K562 (cell line): ENCODE results near the gene SCARF2. TPM values are rescaled to one million over a fixed set of nuclear protein-coding genes. Genes with fewer than 3 reads are reported as not detected.
A peak's percentile ranks its signal among the peaks of the same experiment; 100 is the strongest.

ENCODE experiments used
- ATAC-seq: fragments of 200-7000 bp; cut with Tn5 transposase; 3 replicates; pipeline ENCODE4 v1.9.1; 2020; ENCODE audit warnings: moderate library complexity
- BruUV-seq: library from RNA; stranded (reverse); fragments of 400-500 nt; replicated peaks from 2 replicates; lab custom pipeline; 2021; lab: Mats Ljungman, UMichigan
- CTCF ChIA-PET: fragments of 300-600 bp; formaldehyde crosslinking; extraction: SDS; loops from one replicate; lab custom pipeline; 2021; ENCODE audit warnings: low intra/inter-chr PET ratio; lab: Yijun Ruan, JAX
- POLR2A ChIA-PET: fragments of 300-600, 350-650 bp; sonication (Branson Sonifier 250); formaldehyde crosslinking; extraction: SDS; loops from one replicate; lab custom pipeline; 2021; ENCODE audit warnings: antibody characterized with exemption, inconsistent platforms; lab: Yijun Ruan, JAX
- DNase-seq, 4 experiments: peaks; one replicate each; pipeline versions ENCODE4 v3.0.0 to v3.0.0-alpha.2; 2011 to 2018; ENCODE audit warnings: low spot score in 3 of 4, mixed read lengths in 3 of 4; ENCODE audit errors: extremely low read depth in 1 of 4
- FAIRE-seq: peaks from 2 replicates; lab custom pipeline; 2011; peaks lifted over from hg19 to GRCh38; lab: Jason Lieb, UNC
- H2AFZ ChIP-seq: 2 replicates; pipeline ENCODE4 v1.6.0; 2011; ENCODE audit warnings: low read depth, low read length, control low read depth, inconsistent platforms
- H3K27ac ChIP-seq: fragments of 200-600 bp; 3 replicates; pipeline ENCODE4 v1.8.0; 2011; ENCODE audit warnings: low read depth, mild to moderate bottlenecking, control low read depth, inconsistent platforms, low read length, moderate library complexity, mixed read lengths; ENCODE audit errors: extremely low read depth
- H3K27me3 ChIP-seq, 2 experiments: fragments of 300-600 bp in 1 of 2; 2 replicates in 1 of 2; 3 replicates in 1 of 2; pipeline versions ENCODE4 v1.6.0 to v1.8.0; 2011; ENCODE audit warnings: inconsistent platforms in 2 of 2, low read length in 2 of 2, mild to moderate bottlenecking in 1 of 2, mixed read lengths in 1 of 2, moderate library complexity in 1 of 2; ENCODE audit not compliant: control insufficient read depth in 2 of 2, insufficient read depth in 2 of 2
- H3K36me3 ChIP-seq: fragments of 300-600 bp; 3 replicates; pipeline ENCODE4 v1.8.0; 2011; ENCODE audit warnings: mild to moderate bottlenecking, low read length, inconsistent platforms; ENCODE audit not compliant: control insufficient read depth, insufficient read depth
- H3K4me1 ChIP-seq, 2 experiments: fragments of 200-600 bp in 1 of 2; replicated peaks in 1 of 2; 2 replicates in 1 of 2; 3 replicates in 1 of 2; pipeline versions ENCODE4 v1.5.1 to v1.8.0; 2011; ENCODE audit warnings: inconsistent platforms in 2 of 2, low read length in 2 of 2, mild to moderate bottlenecking in 1 of 2, mixed read lengths in 1 of 2, moderate library complexity in 1 of 2; ENCODE audit not compliant: control insufficient read depth in 2 of 2, insufficient read depth in 2 of 2
- H3K4me2 ChIP-seq: 2 replicates; pipeline ENCODE4 v1.6.1; 2011; ENCODE audit warnings: low read length, control low read depth, inconsistent platforms, mixed read lengths; ENCODE audit not compliant: insufficient read depth
- H3K4me3 ChIP-seq: fragments of 200-600 bp; sonication (generic), shearing (Covaris generic); 2 replicates; pipeline ENCODE4 v1.5.1; 2016; ENCODE audit warnings: control low read depth, inconsistent platforms
- H3K79me2 ChIP-seq: fragments of 200-600 bp; 3 replicates; pipeline ENCODE4 v1.8.0; 2011; ENCODE audit warnings: low read length, inconsistent platforms; ENCODE audit not compliant: control insufficient read depth, insufficient read depth
- H3K9ac ChIP-seq, 2 experiments: 2 replicates each; pipeline versions ENCODE4 v1.6.0 to v1.6.1; 2011; ENCODE audit warnings: low read depth in 2 of 2, low read length in 2 of 2, control low read depth in 1 of 2, inconsistent platforms in 1 of 2, mild to moderate bottlenecking in 1 of 2, mixed read lengths in 1 of 2; ENCODE audit not compliant: insufficient read depth in 1 of 2
- H3K9me1 ChIP-seq: one replicate; pipeline ENCODE4 v1.6.0; 2011; ENCODE audit warnings: inconsistent platforms, mild to moderate bottlenecking, low read length, moderate library complexity; ENCODE audit not compliant: control insufficient read depth, insufficient read depth
- H3K9me3 ChIP-seq: replicated peaks from 2 replicates; pipeline ENCODE4 v1.5.1; 2011; ENCODE audit warnings: low read depth, low read length, inconsistent platforms; ENCODE audit not compliant: control insufficient read depth, insufficient read depth
- H4K20me1 ChIP-seq: replicated peaks from 2 replicates; pipeline ENCODE4 v1.6.1; 2011; ENCODE audit warnings: low read length, inconsistent platforms, mixed read lengths; ENCODE audit not compliant: control insufficient read depth, insufficient read depth
- CTBP1 ChIP-seq: fragments of 450-650 bp; IDR thresholded peaks from 2 replicates; pipeline ENCODE4 v1.6.1; 2016; ENCODE audit warnings: borderline replicate concordance
- DPF2 ChIP-seq: fragments of 450-650 bp; IDR thresholded peaks from 2 replicates; pipeline ENCODE4 v1.6.1; 2016
- ETS2 ChIP-seq: IDR thresholded peaks from 2 replicates; pipeline ENCODE4 v1.6.1; 2016; ENCODE audit warnings: borderline replicate concordance, missing genetic modification characterization, mild to moderate bottlenecking, moderate library complexity, missing compliant biosample characterization; ENCODE audit not compliant: poor library complexity, severe bottlenecking
- PBX2 ChIP-seq, 2 experiments: IDR thresholded peaks in 1 of 2; conservative IDR thresholded peaks in 1 of 2; 2 replicates each; pipeline ENCODE4 v1.6.1; 2016; ENCODE audit warnings: low read depth in 2 of 2, mild to moderate bottlenecking in 1 of 2, missing compliant biosample characterization in 1 of 2, missing genetic modification characterization in 1 of 2, moderate library complexity in 1 of 2
- PHB2 ChIP-seq: fragments of 450-650 bp; IDR thresholded peaks from 2 replicates; pipeline ENCODE4 v1.6.1; 2017; ENCODE audit warnings: low read depth
- POU5F1 ChIP-seq: fragments of 150-350 bp; IDR thresholded peaks from 2 replicates; pipeline ENCODE4 v1.6.1; 2014; ENCODE audit warnings: borderline replicate concordance, low read length, low read depth, mild to moderate bottlenecking; ENCODE audit not compliant: partially characterized antibody
- PRDM10 ChIP-seq: fragments of 450-650 bp; IDR thresholded peaks from 2 replicates; pipeline ENCODE4 v1.6.1; 2018; ENCODE audit not compliant: partially characterized antibody
- RBM39 ChIP-seq: fragments of 200-400 bp; formaldehyde crosslinking; optimal IDR thresholded peaks from 2 replicates; pipeline ENCODE3; 2018; ENCODE audit warnings: low read depth, low read length
- SAFB ChIP-seq: fragments of 200-400 bp; formaldehyde crosslinking; IDR thresholded peaks from 2 replicates; pipeline ENCODE4 v1.6.1; 2017; ENCODE audit warnings: low read depth, low read length, borderline replicate concordance
- SP1 ChIP-seq: sonication (generic); formaldehyde crosslinking; IDR thresholded peaks from 2 replicates; pipeline ENCODE4 v1.8.1; 2022; ENCODE audit warnings: mild to moderate bottlenecking, missing genetic modification reagents
- ZKSCAN8 ChIP-seq: fragments of 200-800 bp; sonication (Bioruptor generic); IDR thresholded peaks from 2 replicates; pipeline ENCODE4 v1.6.1; 2016; ENCODE audit warnings: missing genetic modification characterization, missing compliant biosample characterization
- ZNF146 ChIP-seq: IDR thresholded peaks from one replicate; pipeline ENCODE4 v1.6.1; 2018; ENCODE audit warnings: missing compliant biosample characterization; ENCODE audit not compliant: unreplicated experiment
- WGBS: fragments of 100-300 bp; shearing (Covaris generic); methylation state at CpG from one replicate; pipeline ENCODE4 v1.1.6; 2016; ENCODE audit warnings: low coverage, mixed read lengths; ENCODE audit not compliant: insufficient coverage; ENCODE audit errors: missing lambda C conversion rate; 5-methylcytosine and 5-hydroxymethylcytosine counted together
- in situ Hi-C: fragments of 300-500 bp; cut with MboI; formaldehyde crosslinking; loops from 4 replicates; pipeline ENCODE4 v1.15.0; 2018; ENCODE audit warnings: inconsistent platforms, mixed read lengths
- intact Hi-C: fragments of 100-400 bp; cut with micrococcal nuclease; formaldehyde crosslinking; loops from 2 replicates; pipeline ENCODE4 v1.14.2; 2022
- polyA plus RNA-seq, 8 experiments: library from polyadenylated mRNA; depleted of rRNA in 4 of 8; stranded (reverse) in 5 of 8; unstranded in 3 of 8; fragments of >200 nt; fragmentation: Nextera tagmentation in 2 of 8; fragmentation: Illumina TruSeq in 1 of 8; extraction: Ambion mirVana in 2 of 8; extraction: Trizol in 1 of 8; gene quantifications; 2 replicates each; pipeline versions ENCODE4 v1.2.1 to v1.2.3, GENCODE V29; 2011 to 2014; ENCODE audit warnings: inconsistent platforms in 1 of 8, missing spikeins in 1 of 8
- total RNA-seq, 7 experiments: library from RNA; depleted of rRNA in 6 of 7; stranded (reverse); fragments of >200 nt in 6 of 7; fragmentation: Illumina TruSeq in 2 of 7; extraction: Trizol in 2 of 7; gene quantifications; 2 replicates each; pipeline versions ENCODE4 v1.2.1 to v1.2.3, GENCODE V29; 2011 to 2021; ENCODE audit warnings: low replicate concordance in 1 of 7

SCARF2 gene
- total and polyA plus RNA-seq, 9 of the 15 experiments (the other 6 are each of a cell fraction or from before 2014, with no cell fraction given), result 0.06 to 0.32 (median 0.21) TPM; not detected in 5

GRCh38 chr22:20425566-20426258, 11.9 kb downstream of the SCARF2 start (continued):
- TF ChIP-seq ETS2 (no peak), PBX2 (CRISPR knock-in tag; IDR thresholded peaks at IDR 0.05; ENCODE audit: low read depth) (no peak), PBX2 (tag; conservative IDR thresholded peaks at IDR 0.05; ENCODE audit: low read depth) (no peak)

GRCh38 chr22:20424932-20425565, 12.6 kb downstream of the SCARF2 start:
- Histone ChIP-seq H3K4me1 (peaks cover 12 to 49% of the 10 kb centered on the region in 2 experiments), H3K4me3 (no peak overlapping the region), H3K36me3 (no peaks in the 10 kb centered on the region), H4K20me1 (peaks cover 38% of the 10 kb centered on the region), H3K4me2 (no peak overlapping the region), H3K9me1 (peaks cover 6% of the 10 kb centered on the region), H3K27ac (no peak overlapping the region), H3K9ac (no peak overlapping the region), H3K9me3 (no peaks in the 10 kb centered on the region), H3K79me2 (no peaks in the 10 kb centered on the region), H2AFZ (no peak overlapping the region), H3K27me3 (peaks cover 49 to 77% of the 10 kb centered on the region in 2 experiments; a peak in 4 of 5 replicates)
- in situ Hi-C loops (loop anchor here (5.0 to 25.0 kb wide), 3 partner anchors 32 to 1888 kb away; partner anchors contain the start of gene TMEM191B), intact Hi-C loops (no loop called here)
- DNase-seq, result peak in 2 of 4 experiments; percentile 70 to 73
- ATAC-seq, result no peak
- CTCF ChIA-PET, result no interaction called here
- 85% methylated on average over 58 of the region's 59 CpGs for WGBS
- no TSS peak for BruUV-seq
- POLR2A ChIA-PET, result no interaction called here
- no peak for FAIRE-seq
- no peak for TF ChIP-seq ZNF146 (CRISPR knock-in tag)
- TF ChIP-seq POU5F1, result no peak
- no peak for TF ChIP-seq SP1 (CRISPR knock-in tag)
- TF ChIP-seq PRDM10, result peak; percentile 71
- no peak for TF ChIP-seq CTBP1
- no peak for TF ChIP-seq DPF2
- no peak for TF ChIP-seq SAFB
- TF ChIP-seq ZKSCAN8 (CRISPR knock-in tag), result no peak
- TF ChIP-seq RBM39, result no peak
- TF ChIP-seq PHB2, result no peak
